B cell (primary cell): ENCODE results near the gene RHOT1. TPM values are rescaled to one million over a fixed set of nuclear protein-coding genes. Genes with fewer than 3 reads are reported as not detected.

Experiments used
- ATAC-seq: fragments of 200-7000 bp; cut with Tn5 transposase; one replicate; pipeline ENCODE4 v1.10.0; 2021; ENCODE audit warnings: low read depth, mild to moderate bottlenecking, moderate number of reproducible peaks, moderate library complexity
- CTCF ChIA-PET: fragments of 350-600 bp; sonication (Branson Sonifier 250); formaldehyde crosslinking; loops from one replicate; lab custom pipeline; 2021; ENCODE audit warnings: antibody characterized with exemption, inconsistent platforms; lab: Charles Lee
- POLR2A ChIA-PET: fragments of 350-600 bp; sonication (Branson Sonifier 250); formaldehyde crosslinking; loops from one replicate; lab custom pipeline; 2021; ENCODE audit warnings: antibody characterized with exemption; lab: Charles Lee
- DNase-seq: peaks from one replicate; pipeline ENCODE4 v3.0.0; 2013
- H2AFZ ChIP-seq: 2 replicates; pipeline ENCODE4 v1.6.1; 2012; ENCODE audit warnings: mild to moderate bottlenecking, low read depth, low read length; ENCODE audit not compliant: insufficient read depth, poor library complexity, severe bottlenecking
- H3K27ac ChIP-seq, 2 donors: 1 replicate in 1 of 2; 2 replicates in 1 of 2; pipeline ENCODE4 v1.5.1; 2012 to 2013; ENCODE audit warnings: low read length in 2 of 2, mild to moderate bottlenecking in 2 of 2, moderate library complexity in 1 of 2
- H3K27me3 ChIP-seq, 4 experiments: fragments of 200-600 bp in 1 of 4; sonication (generic) in 1 of 4; replicated peaks in 1 of 4; 1 replicate in 2 of 4; 2 replicates in 2 of 4; pipeline versions ENCODE4 v1.6.1 to v1.7.0; 2013 to 2016; ENCODE audit warnings: low read length in 3 of 4, mild to moderate bottlenecking in 2 of 4, mixed read lengths in 1 of 4, moderate library complexity in 1 of 4; ENCODE audit not compliant: insufficient read depth in 4 of 4, control insufficient read depth in 3 of 4; ENCODE audit errors: control extremely low read depth in 1 of 4
- H3K36me3 ChIP-seq, 2 experiments: replicated peaks in 1 of 2; 1 replicate in 1 of 2; 2 replicates in 1 of 2; pipeline versions ENCODE4 v1.6.1 to v1.7.1; 2013; ENCODE audit warnings: low read length in 1 of 2; ENCODE audit not compliant: insufficient read depth in 2 of 2, control insufficient read depth in 1 of 2; ENCODE audit errors: control extremely low read depth in 1 of 2, extremely low read depth in 1 of 2
- H3K4me1 ChIP-seq, 2 donors: fragments of 200-600 bp in 1 of 2; sonication (generic) in 1 of 2; 1 replicate in 1 of 2; 2 replicates in 1 of 2; pipeline versions ENCODE4 v1.5.1 to v1.6.1; 2013 to 2017; ENCODE audit warnings: low read length in 2 of 2; ENCODE audit not compliant: control insufficient read depth in 2 of 2, insufficient read depth in 2 of 2
- H3K4me2 ChIP-seq: replicated peaks from 2 replicates; pipeline ENCODE3; 2012; ENCODE audit warnings: mild to moderate bottlenecking, low read depth, low read length; ENCODE audit not compliant: poor library complexity, severe bottlenecking
- H3K4me3 ChIP-seq, 5 experiments: fragments of 200-600 bp in 1 of 5; sonication (generic) in 1 of 5; 1 replicate in 3 of 5; 2 replicates in 2 of 5; pipeline versions ENCODE4 v1.5.1 to v1.7.0; 2011 to 2016; ENCODE audit warnings: low read length in 4 of 5, mild to moderate bottlenecking in 4 of 5, low read depth in 2 of 5, control low read depth in 1 of 5, moderate library complexity in 1 of 5; ENCODE audit not compliant: insufficient read depth in 1 of 5; ENCODE audit errors: control extremely low read depth in 1 of 5, extremely low read depth in 1 of 5
- H3K79me2 ChIP-seq: fragments of 200-600 bp; sonication (generic); one replicate; pipeline ENCODE4 v1.6.0; 2016; ENCODE audit warnings: low read length; ENCODE audit not compliant: control insufficient read depth, insufficient read depth
- H3K9ac ChIP-seq: fragments of 200-600 bp; sonication (generic); 2 replicates; pipeline ENCODE4 v1.6.1; 2017; ENCODE audit warnings: mild to moderate bottlenecking, low read length, moderate library complexity
- H3K9me3 ChIP-seq, 3 donors: one replicate each; pipeline versions ENCODE4 v1.6.1 to v1.7.1; 2013; ENCODE audit warnings: low read length in 2 of 3; ENCODE audit not compliant: control insufficient read depth in 2 of 3, insufficient read depth in 1 of 3; ENCODE audit errors: control extremely low read depth in 1 of 3
- H4K20me1 ChIP-seq: 2 replicates; pipeline ENCODE4 v1.6.0; 2012; ENCODE audit warnings: mild to moderate bottlenecking, low read length; ENCODE audit not compliant: insufficient read depth, control insufficient read depth, poor library complexity, severe bottlenecking
- H3K27ac Mint-ChIP-seq: one replicate; pipeline ENCODE4 v1.8.0; 2021; ENCODE audit warnings: mixed read lengths
- H3K27me3 Mint-ChIP-seq: one replicate; pipeline ENCODE4 v1.8.0; 2021; ENCODE audit warnings: mixed read lengths
- H3K4me1 Mint-ChIP-seq: one replicate; pipeline ENCODE4 v1.8.0; 2021; ENCODE audit warnings: mixed read lengths
- H3K4me3 Mint-ChIP-seq: one replicate; pipeline ENCODE4 v1.8.0; 2021; ENCODE audit warnings: mixed read lengths
- H3K9me3 Mint-ChIP-seq: one replicate; pipeline ENCODE4 v1.8.0; 2022; ENCODE audit warnings: mixed read lengths; ENCODE audit not compliant: insufficient read depth
- EZH2 ChIP-seq: IDR thresholded peaks from 2 replicates; pipeline ENCODE4 v1.6.1; 2012; ENCODE audit warnings: borderline replicate concordance, low read depth, mild to moderate bottlenecking, moderate library complexity, low read length; ENCODE audit not compliant: insufficient read depth, poor library complexity, severe bottlenecking
- whole genome bisulfite sequencing: methylation state at CpG from one replicate; pipeline ENCODE4 v1.1.5; 2013; ENCODE audit warnings: missing lambda C conversion rate; ENCODE audit not compliant: insufficient coverage; 5-methylcytosine and 5-hydroxymethylcytosine counted together
- intact Hi-C: fragments of 100-400 bp; cut with micrococcal nuclease; formaldehyde crosslinking; loops from one replicate; pipeline ENCODE4 v1.10.0; 2022
- polyA plus RNA-seq: library from polyadenylated mRNA; depleted of rRNA; stranded (reverse); fragments of >200 nt; gene quantifications from 2 replicates; pipeline ENCODE4 v1.2.3, GENCODE V29; 2012
- total RNA-seq, 2 donors: library from RNA; stranded (reverse); fragments of 120-200 nt in 1 of 2; gene quantifications; 1 replicate in 1 of 2; 2 replicates in 1 of 2; pipeline versions ENCODE4 v1.2.3 to v1.2.4, GENCODE V29; 2013 to 2022
- TF ChIP-seq, protein P1 (sequence below): fragments of 200-600 bp; IDR thresholded peaks from one replicate; pipeline ENCODE4 v1.8.0; 2022; ENCODE audit warnings: antibody characterized with exemption, mild to moderate bottlenecking

Gene RHOT1
- total and polyA plus RNA-seq, 2 donors (not counting 1 experiment from before 2014, with no cell fraction given): 24.6 to 24.7 TPM

DNA sequence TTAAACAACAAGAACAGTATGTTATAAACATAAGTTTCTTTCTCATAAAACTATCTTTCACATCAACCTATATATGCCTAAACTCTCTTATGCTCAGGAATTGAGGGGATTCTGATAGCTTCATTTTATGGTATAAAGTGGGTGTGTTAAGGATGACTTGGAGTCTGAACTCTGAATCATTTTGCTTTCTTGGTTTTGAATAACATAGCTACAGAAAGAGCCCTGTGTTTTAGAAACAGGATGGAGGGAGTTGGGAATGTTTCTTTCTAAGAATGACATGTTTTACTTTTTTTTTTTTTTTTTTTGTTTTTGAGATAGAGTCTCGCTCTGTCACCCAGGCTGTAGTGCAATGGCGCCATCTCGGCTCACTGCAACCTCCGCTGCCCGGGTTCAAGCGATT is 50.1 kb downstream of the RHOT1 start:
- Mint-ChIP-seq H3K9me3 (no peaks in the 10 kb centered on the region), H3K27me3 (no peaks in the 10 kb centered on the region), H3K4me1 (no peaks in the 10 kb centered on the region), H3K27ac (no peak overlapping the region), H3K4me3 (no peak overlapping the region)
- H3K4me1 ChIP-seq: no peaks in the 10 kb centered on the region
- no peaks in the 10 kb centered on the region for H3K79me2 ChIP-seq
- intact Hi-C loops: no loop called here
- no peaks in the 10 kb centered on the region for H3K27me3 ChIP-seq
- no peak overlapping the region for H2AFZ ChIP-seq
- no peak overlapping the region for H3K9ac ChIP-seq
- TF ChIP-seq EZH2: no peak
- TF ChIP-seq, protein P1, sequence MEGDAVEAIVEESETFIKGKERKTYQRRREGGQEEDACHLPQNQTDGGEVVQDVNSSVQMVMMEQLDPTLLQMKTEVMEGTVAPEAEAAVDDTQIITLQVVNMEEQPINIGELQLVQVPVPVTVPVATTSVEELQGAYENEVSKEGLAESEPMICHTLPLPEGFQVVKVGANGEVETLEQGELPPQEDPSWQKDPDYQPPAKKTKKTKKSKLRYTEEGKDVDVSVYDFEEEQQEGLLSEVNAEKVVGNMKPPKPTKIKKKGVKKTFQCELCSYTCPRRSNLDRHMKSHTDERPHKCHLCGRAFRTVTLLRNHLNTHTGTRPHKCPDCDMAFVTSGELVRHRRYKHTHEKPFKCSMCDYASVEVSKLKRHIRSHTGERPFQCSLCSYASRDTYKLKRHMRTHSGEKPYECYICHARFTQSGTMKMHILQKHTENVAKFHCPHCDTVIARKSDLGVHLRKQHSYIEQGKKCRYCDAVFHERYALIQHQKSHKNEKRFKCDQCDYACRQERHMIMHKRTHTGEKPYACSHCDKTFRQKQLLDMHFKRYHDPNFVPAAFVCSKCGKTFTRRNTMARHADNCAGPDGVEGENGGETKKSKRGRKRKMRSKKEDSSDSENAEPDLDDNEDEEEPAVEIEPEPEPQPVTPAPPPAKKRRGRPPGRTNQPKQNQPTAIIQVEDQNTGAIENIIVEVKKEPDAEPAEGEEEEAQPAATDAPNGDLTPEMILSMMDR: no peak
- ChIA-PET CTCF (interaction anchor here (0.7 to 0.8 kb wide), 3 partner anchors 11 to 184 kb away, joined by 3 read pairs; no protein-coding TSS in a partner anchor), POLR2A (interaction anchor here (0.6 kb wide), 2 partner anchors 247 to 303 kb away, joined by 3 read pairs; no protein-coding TSS in a partner anchor)
- H3K27ac ChIP-seq: no peak overlapping the region
- no peak overlapping the region for H3K4me2 ChIP-seq
- no peak overlapping the region for H3K4me3 ChIP-seq
- WGBS: no CpG with 5 or more reads among the region's 6 CpGs
- ATAC-seq (no peak), DNase-seq (no peak)
- H3K36me3 ChIP-seq: peaks cover 0 to 30% of the 10 kb centered on the region in 2 experiments
- no peaks in the 10 kb centered on the region for H3K9me3 ChIP-seq
- H4K20me1 ChIP-seq: no peaks in the 10 kb centered on the region

DNA sequence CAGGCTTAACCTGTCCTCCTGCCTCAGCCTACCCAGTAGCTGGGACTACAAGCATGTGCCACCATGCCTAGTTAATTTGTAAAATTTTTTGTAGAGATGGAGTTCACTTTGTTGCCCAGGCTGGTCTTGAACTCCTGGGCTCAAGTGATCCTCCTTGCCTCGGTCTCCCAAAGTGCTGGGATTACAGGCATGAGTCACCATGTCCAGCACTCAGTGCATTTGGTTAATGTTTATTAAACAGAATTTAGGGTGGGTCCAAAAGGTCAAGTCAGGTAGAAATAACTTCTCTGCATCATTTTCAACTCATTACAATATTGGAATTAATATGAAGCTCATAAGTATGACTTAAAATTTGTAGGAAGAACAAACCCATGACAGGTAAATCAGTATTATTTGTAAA is 55.7 kb downstream of the RHOT1 start:
- Mint-ChIP-seq H3K27ac (no peak overlapping the region), H3K4me1 (no peaks in the 10 kb centered on the region), H3K4me3 (no peak overlapping the region), H3K9me3 (no peaks in the 10 kb centered on the region), H3K27me3 (no peaks in the 10 kb centered on the region)
- intact Hi-C loops: no loop called here
- H3K27me3 ChIP-seq: no peaks in the 10 kb centered on the region
- H3K4me2 ChIP-seq: no peak overlapping the region
- H3K4me3 ChIP-seq: no peak overlapping the region
- DNase-seq (no peak), ATAC-seq (no peak)
- no peak overlapping the region for H2AFZ ChIP-seq
- TF ChIP-seq, protein P1: no peak
- H3K79me2 ChIP-seq: no peaks in the 10 kb centered on the region
- H3K27ac ChIP-seq: no peak overlapping the region
- POLR2A ChIA-PET: no interaction called here
- WGBS: 100% methylated on average over 1 of the region's 1 CpG
- no peaks in the 10 kb centered on the region for H3K4me1 ChIP-seq
- CTCF ChIA-PET: no interaction called here
- no peak overlapping the region for H3K9ac ChIP-seq
- no peaks in the 10 kb centered on the region for H3K9me3 ChIP-seq
- no peaks in the 10 kb centered on the region for H4K20me1 ChIP-seq
- peaks cover 7 to 42% of the 10 kb centered on the region in 2 experiments for H3K36me3 ChIP-seq
